Sigmoid colon (tissue), 7 donors: ENCODE measurements around the gene EHD1. TPM values are rescaled to one million over a fixed set of nuclear protein-coding genes. Genes with fewer than 3 reads are reported as not detected.

Experiments
- DNase-seq: peaks from one replicate; pipeline ENCODE4 v3.0.0-alpha.2; 2019
- H3K27ac ChIP-seq, 4 donors: fragments of 200-600 bp; sonication (generic); one replicate each; pipeline ENCODE4 v1.5.1; 2016 to 2019; ENCODE audit warnings: mild to moderate bottlenecking in 1 of 4
- H3K27me3 ChIP-seq, 3 donors: fragments of 200-600 bp; sonication (generic); one replicate each; pipeline ENCODE4 v1.5.1; 2019; ENCODE audit warnings: mild to moderate bottlenecking in 1 of 3
- H3K36me3 ChIP-seq, 4 donors: fragments of 200-600 bp; sonication (generic); one replicate each; pipeline ENCODE4 v1.5.1; 2016 to 2019
- H3K4me1 ChIP-seq, 4 donors: fragments of 200-600 bp; sonication (generic); one replicate each; pipeline ENCODE4 v1.5.1; 2017 to 2019
- H3K4me3 ChIP-seq, 4 donors: fragments of 200-600 bp; sonication (generic); one replicate each; pipeline ENCODE4 v1.5.1; 2017 to 2019; ENCODE audit warnings: mild to moderate bottlenecking in 2 of 4, moderate library complexity in 1 of 4
- H3K9me3 ChIP-seq, 4 donors: fragments of 200-600 bp in 3 of 4; sonication (generic) in 3 of 4; one replicate each; pipeline versions ENCODE4 v1.5.1 to v1.6.1; 2013 to 2019
- EP300 ChIP-seq, 4 donors: sonication (generic); formaldehyde crosslinking; IDR thresholded peaks; one replicate each; pipeline ENCODE4 v1.6.1; 2017; ENCODE audit warnings: antibody characterized with exemption in 4 of 4
- POLR2A ChIP-seq, 2 donors: fragments of 450-650 bp; IDR thresholded peaks; one replicate each; pipeline ENCODE4 v1.6.1; 2016; ENCODE audit warnings: antibody characterized with exemption in 2 of 2, mild to moderate bottlenecking in 2 of 2, moderate library complexity in 2 of 2
- POLR2AphosphoS5 ChIP-seq, 4 donors: sonication (generic); formaldehyde crosslinking; IDR thresholded peaks; one replicate each; pipeline ENCODE4 v1.6.1; 2017; ENCODE audit warnings: antibody characterized with exemption in 4 of 4
- WGBS, 2 donors: extraction: QIAGEN DNeasy Blood & Tissue Kit; methylation state at CpG; one replicate each; pipeline ENCODE4 v1.1.7; 2013; 5-methylcytosine and 5-hydroxymethylcytosine counted together
- intact Hi-C: fragments of 100-400 bp; cut with DNase I; formaldehyde crosslinking; loops from one replicate; pipeline ENCODE4 v1.15.1; 2023
- polyA plus RNA-seq, 3 donors: library from polyadenylated mRNA; stranded (reverse); fragments of 200-250 nt; gene quantifications; one replicate each; pipeline ENCODE4 v1.2.3, GENCODE V29; 2013
- total RNA-seq, 4 donors: library from RNA; depleted of rRNA; stranded (reverse); fragments of >200 nt; gene quantifications; one replicate each; pipeline ENCODE4 v1.1.0, GENCODE V29; 2016
- TF ChIP-seq, protein P1 (sequence below), 4 experiments: fragments of 450-650 bp in 3 of 4; fragments of 200-600 bp in 1 of 4; IDR thresholded peaks; one replicate each; pipeline ENCODE4 v1.5.1; 2016 to 2019; ENCODE audit warnings: antibody characterized with exemption in 4 of 4, mild to moderate bottlenecking in 3 of 4, moderate library complexity in 2 of 4
- donor health status: healthy with polysubstance abuse.
- donor health status: Bipolar disorder and iron deficiency.
- donor health status: healthy.

The EHD1 gene
- total and polyA plus RNA-seq, 7 donors, result 27.0 to 73.1 (median 40.0) TPM

- H3K27me3 ChIP-seq, result no peaks in the 10 kb centered on the region
- intact Hi-C loops, result no loop called here
- 91 to 93% methylated on average over 7 of the region's 7 CpGs for WGBS, 2 donors
- TF ChIP-seq EP300 (IDR thresholded peaks at IDR 0.05) (no peak), POLR2A (IDR thresholded peaks at IDR 0.05) (no peak), POLR2AphosphoS5 (IDR thresholded peaks at IDR 0.05) (no peak)
- TF ChIP-seq, protein P1, sequence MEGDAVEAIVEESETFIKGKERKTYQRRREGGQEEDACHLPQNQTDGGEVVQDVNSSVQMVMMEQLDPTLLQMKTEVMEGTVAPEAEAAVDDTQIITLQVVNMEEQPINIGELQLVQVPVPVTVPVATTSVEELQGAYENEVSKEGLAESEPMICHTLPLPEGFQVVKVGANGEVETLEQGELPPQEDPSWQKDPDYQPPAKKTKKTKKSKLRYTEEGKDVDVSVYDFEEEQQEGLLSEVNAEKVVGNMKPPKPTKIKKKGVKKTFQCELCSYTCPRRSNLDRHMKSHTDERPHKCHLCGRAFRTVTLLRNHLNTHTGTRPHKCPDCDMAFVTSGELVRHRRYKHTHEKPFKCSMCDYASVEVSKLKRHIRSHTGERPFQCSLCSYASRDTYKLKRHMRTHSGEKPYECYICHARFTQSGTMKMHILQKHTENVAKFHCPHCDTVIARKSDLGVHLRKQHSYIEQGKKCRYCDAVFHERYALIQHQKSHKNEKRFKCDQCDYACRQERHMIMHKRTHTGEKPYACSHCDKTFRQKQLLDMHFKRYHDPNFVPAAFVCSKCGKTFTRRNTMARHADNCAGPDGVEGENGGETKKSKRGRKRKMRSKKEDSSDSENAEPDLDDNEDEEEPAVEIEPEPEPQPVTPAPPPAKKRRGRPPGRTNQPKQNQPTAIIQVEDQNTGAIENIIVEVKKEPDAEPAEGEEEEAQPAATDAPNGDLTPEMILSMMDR (IDR thresholded peaks at IDR 0.05), result no peak
- H3K9me3 ChIP-seq, result no peaks in the 10 kb centered on the region
- no peak overlapping the region for H3K4me3 ChIP-seq
- H3K36me3 ChIP-seq, result peaks cover 64 to 84% (median 75%) of the 10 kb centered on the region in 4 donors
- DNase-seq, result no peak
- no peak overlapping the region for H3K27ac ChIP-seq
- H3K4me1 ChIP-seq, result peaks cover 0 to 15% (median 12%) of the 10 kb centered on the region in 4 donors
Observed at GRCh38 chr11:64911142-64911541, 32.7 kb upstream of the EHD1 start.

DNA sequence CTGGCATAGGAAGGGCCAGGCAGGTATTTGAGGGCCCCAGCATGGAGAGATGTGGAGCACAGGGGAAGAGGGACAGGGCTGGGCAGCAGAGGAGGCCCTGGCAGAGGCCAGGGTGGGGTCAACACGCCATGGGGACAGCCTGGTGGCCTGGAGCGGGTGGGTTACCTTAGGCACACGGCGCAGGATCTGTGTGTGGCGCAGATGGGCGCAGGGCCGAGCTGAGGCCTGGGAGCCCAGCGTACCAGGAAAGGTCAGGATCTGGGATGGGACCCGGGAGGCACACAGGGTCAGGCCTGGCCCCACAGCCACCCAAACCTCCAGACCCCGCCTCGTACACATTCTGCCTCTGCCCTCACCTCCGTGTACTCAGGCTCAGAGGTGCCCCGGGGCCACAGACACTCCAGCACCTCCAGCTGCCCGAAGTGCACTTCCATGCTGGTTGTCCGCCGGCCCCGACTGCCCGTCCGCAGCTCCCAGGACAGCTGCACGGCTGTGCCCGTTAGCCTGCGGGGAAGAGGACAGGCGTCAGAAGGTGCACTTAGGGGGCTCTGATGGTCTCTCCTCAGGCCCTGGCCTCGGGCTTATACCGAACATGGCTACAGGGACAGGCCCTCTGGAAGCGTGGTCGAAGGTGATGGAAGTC, 32.2 kb upstream of the EHD1 start:
- WGBS, 2 donors, result 94 to 95% methylated on average over 27 of the region's 27 CpGs
- TF ChIP-seq POLR2A (IDR thresholded peaks at IDR 0.05) (no peak), POLR2AphosphoS5 (IDR thresholded peaks at IDR 0.05) (no peak), EP300 (IDR thresholded peaks at IDR 0.05) (no peak)
- TF ChIP-seq, protein P1 (IDR thresholded peaks at IDR 0.05), result no peak
- no peaks in the 10 kb centered on the region for H3K27me3 ChIP-seq
- H3K4me3 ChIP-seq, result no peak overlapping the region
- peaks cover 67 to 90% (median 81%) of the 10 kb centered on the region in 4 donors for H3K36me3 ChIP-seq
- no peak for DNase-seq
- no peaks in the 10 kb centered on the region for H3K9me3 ChIP-seq
- H3K4me1 ChIP-seq, result peaks cover 0 to 9% (median 7%) of the 10 kb centered on the region in 4 donors
- H3K27ac ChIP-seq, result no peak overlapping the region
- intact Hi-C loops, result no loop called here

- Histone ChIP-seq H3K36me3 (peaks cover 67 to 98% (median 88%) of the 10 kb centered on the region in 4 donors), H3K4me3 (no peak overlapping the region), H3K4me1 (peaks cover 0 to 2% (median 0%) of the 10 kb centered on the region in 4 donors), H3K9me3 (no peaks in the 10 kb centered on the region), H3K27me3 (no peaks in the 10 kb centered on the region), H3K27ac (no peak overlapping the region)
- DNase-seq, result no peak
- TF ChIP-seq POLR2AphosphoS5 (IDR thresholded peaks at IDR 0.05) (no peak), EP300 (IDR thresholded peaks at IDR 0.05) (no peak), POLR2A (IDR thresholded peaks at IDR 0.05) (no peak)
- TF ChIP-seq, protein P1 (IDR thresholded peaks at IDR 0.05), result no peak
- WGBS, 2 donors, result 91 to 93% methylated on average over 39 of the region's 39 CpGs
- intact Hi-C loops, result no loop called here
Observed at GRCh38 chr11:64909653-64910343, 31.4 kb upstream of the EHD1 start.

GRCh38 chr11:64908766-64909165, 30.3 kb upstream of the EHD1 start:
- Histone ChIP-seq H3K9me3 (no peaks in the 10 kb centered on the region), H3K27me3 (no peaks in the 10 kb centered on the region), H3K36me3 (peaks cover 67 to 97% (median 83%) of the 10 kb centered on the region in 4 donors), H3K27ac (no peak overlapping the region), H3K4me3 (no peak overlapping the region), H3K4me1 (no peaks in the 10 kb centered on the region)
- TF ChIP-seq EP300 (IDR thresholded peaks at IDR 0.05) (no peak), POLR2A (IDR thresholded peaks at IDR 0.05) (no peak), POLR2AphosphoS5 (IDR thresholded peaks at IDR 0.05) (no peak)
- DNase-seq, result no peak
- 91 to 95% methylated on average over 11 of the region's 11 CpGs for WGBS, 2 donors
- intact Hi-C loops, result no loop called here

DNA sequence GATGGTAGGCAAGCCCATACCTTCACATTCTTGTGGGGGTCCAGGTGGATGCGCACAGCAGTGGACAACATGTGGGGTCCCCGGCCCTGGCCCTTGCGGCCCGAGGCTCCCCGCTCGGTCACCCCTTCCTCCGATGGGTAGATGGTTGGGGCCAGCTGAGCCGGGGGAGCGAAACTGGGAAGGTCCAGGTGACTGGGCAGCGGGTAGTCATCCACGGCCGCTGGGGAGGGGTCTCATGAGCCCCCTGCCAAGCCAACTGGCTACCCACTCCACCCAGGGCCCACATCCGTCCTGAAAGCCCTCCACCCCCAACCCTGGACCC, 27.9 kb upstream of the EHD1 start:
- intact Hi-C loops, result no loop called here
- 97 to 98% methylated on average over 13 of the region's 13 CpGs for WGBS, 2 donors
- no peaks in the 10 kb centered on the region for H3K4me1 ChIP-seq
- no peaks in the 10 kb centered on the region for H3K9me3 ChIP-seq
- DNase-seq, result no peak
- no peaks in the 10 kb centered on the region for H3K27me3 ChIP-seq
- H3K27ac ChIP-seq, result no peak overlapping the region
- TF ChIP-seq POLR2A (IDR thresholded peaks at IDR 0.05), result no peak
- no peak for TF ChIP-seq POLR2AphosphoS5 (IDR thresholded peaks at IDR 0.05)
- TF ChIP-seq, protein P1 (IDR thresholded peaks at IDR 0.05), result no peak
- TF ChIP-seq EP300 (IDR thresholded peaks at IDR 0.05), result no peak
- peaks cover 47 to 97% (median 85%) of the 10 kb centered on the region in 4 donors for H3K36me3 ChIP-seq
- H3K4me3 ChIP-seq, result no peak overlapping the region
